Hematopoietic multipotent progenitor cell treated with erythropoietin and hydrocortisone succinate and interleukin-3 and kit ligand, for 8 days (in vitro differentiated cells): ENCODE results near the gene PXYLP1.
A peak's percentile ranks its signal among the peaks of the same experiment; 100 is the strongest.

ENCODE experiments used
- DNase-seq: peaks from one replicate; pipeline ENCODE4 v3.0.0-alpha.2; 2015

PXYLP1 gene

DNA sequence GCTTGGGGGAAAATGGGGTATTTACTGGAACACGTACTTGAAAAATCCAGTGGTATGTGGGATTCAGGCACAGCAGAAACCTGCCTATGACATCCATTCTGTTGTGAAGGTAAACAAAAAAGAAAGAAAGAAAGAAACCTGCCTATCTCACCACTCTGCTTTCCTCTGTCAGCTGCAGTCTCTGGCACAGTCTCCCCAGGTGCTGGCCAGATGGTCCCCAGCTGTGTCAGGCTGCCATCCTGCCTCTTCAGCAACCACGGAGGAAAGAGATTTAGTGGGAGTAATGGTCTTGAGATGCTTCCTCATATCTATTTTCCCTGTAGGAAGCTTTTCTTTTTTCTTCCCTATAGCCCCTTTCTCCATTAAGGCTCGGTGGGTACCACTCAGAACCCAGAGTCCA lies 2.5 kb upstream of the PXYLP1 start:
- no peak for DNase-seq

DNA sequence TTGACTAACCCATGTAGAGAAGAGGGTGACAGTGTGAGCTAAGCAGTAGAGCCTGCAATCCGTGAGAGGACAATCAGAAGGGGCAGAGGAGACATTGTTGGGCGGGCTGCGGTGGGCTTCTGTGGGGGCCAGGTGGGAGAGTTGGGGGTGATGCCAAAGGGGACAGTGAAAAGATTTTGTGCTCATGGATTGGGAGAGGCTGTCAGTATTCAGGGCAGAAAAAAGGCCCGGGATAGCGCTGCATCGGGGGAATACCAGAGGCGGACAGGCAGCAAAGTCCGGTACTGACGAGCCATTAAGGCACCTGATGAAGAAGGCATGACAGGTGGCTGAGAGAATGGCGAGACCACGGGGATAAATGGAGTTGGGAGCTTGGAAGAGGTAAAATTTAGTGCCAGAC lies 1.3 kb upstream of the PXYLP1 start:
- DNase-seq: no peak

DNA sequence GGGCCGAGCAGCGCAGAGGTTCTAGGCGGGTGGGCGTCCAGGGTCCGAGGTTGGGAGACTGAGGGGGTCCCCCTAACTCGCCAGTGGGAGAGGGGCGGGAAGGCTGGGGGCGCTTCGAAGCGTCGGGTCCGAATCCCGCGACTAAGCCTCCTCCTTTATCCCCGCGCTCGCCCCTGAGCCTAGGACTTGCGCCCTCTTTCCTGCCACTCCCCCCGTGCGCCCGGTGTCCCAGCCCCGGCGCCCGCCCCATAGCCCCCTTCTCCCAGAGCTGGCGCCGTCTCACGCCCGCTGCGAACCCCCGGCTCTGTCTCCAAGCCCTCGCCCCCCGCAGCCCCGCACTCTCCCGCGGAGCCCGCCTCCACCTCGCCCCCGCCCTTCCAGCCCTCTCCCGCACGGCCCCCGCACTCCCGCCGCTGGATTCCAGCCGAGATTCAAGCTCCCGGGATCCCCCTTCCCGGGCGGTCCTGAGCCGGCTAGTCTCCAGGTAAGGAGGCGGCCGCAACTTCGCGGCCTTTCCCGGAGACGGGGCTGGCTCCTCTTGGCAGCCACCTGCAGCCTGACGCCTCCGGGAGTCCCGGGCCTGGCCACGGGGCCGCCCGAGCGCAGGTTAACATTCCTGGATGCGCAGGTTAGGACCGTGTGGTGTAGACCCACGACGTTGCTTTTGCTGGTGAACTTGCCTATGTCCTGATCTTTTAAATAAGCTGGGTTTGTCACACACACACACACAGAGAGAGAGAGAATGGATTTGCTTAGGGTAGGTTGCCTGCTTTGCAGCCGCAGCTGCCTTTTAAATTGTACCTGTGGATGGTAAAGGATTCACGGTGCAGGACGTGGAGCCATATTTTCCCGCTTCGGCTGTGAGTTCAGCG lies 563 bp downstream of the PXYLP1 start:
- DNase-seq: no peak

DNA sequence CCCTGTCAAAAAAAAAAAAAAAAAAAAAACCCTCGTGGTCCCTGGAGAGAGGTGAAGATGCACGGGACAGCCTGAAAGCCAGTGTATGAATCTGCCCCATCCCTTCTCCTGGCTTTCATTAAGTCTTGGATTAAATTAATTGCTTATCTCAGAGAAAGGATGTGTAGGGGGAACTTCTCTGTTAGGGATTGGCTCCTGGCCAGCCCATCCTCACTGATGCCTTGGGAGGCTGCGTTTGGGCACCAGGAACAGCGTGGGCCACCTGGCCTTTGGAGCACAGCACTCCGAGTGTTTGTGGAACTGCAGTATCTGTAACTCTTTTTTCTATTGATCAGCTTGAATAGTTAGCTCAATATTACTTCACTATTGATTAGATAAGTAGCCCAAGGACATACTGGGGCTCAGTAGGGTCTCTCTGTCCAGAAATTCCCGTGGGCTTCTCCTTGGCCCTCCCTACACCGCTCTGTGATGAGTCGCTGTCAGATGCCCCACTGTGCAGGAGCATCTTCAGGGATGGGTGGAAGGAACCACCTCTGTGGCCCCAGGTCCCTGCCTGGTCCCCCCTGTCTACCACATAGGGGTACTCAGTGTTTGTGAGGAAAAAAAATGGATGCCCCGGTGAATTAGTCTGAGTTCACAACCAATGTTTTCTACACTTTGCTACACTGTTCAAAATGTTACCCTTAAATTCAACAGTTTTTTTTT lies 2.0 kb downstream of the PXYLP1 start:
- no peak for DNase-seq

DNA sequence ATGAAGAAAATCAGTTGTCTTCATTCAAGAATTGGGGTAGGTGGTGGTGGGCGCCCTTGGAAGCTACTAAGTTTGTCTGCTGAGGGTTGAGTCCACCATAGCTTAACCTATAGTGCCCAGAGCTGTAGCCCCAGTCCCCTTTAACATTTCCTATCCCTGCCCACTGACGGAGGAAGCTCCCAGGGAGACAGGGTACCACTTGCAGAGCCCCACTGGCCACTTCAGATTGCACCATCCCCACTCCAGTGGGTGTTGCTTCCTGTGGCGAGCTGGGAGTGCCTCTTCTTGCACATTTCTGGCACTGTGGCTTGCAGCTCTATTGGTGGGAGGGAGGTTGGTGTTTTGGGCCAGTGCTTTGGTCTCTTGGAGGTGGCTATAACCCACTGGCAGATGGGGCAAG lies 2.7 kb downstream of the PXYLP1 start:
- DNase-seq: no peak

DNA sequence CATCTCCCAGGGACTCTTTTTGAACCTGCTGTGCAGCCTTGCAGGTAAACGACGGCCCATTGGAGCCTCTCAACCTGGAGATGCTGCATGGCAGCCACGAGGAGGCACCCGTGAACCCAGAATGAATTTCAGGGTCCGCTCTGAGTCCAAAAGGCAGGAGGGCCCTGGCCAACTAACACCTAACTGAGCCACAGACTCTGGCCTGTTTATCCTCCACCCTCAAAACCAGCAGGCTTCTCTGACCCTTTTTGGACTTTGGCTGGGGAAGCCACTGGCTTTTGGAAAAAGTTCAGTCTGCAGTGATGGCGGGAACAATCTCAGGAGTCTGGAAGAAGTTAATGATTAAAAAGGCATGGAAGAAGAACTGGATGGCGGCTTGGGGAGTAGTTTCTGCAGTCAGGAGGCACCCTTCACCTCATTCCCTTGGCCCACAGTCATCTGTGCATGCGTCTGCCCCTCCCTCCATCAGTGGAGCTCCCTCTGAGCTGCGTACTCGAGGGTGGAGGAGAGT lies 4.1 kb downstream of the PXYLP1 start:
- no peak for DNase-seq

DNA sequence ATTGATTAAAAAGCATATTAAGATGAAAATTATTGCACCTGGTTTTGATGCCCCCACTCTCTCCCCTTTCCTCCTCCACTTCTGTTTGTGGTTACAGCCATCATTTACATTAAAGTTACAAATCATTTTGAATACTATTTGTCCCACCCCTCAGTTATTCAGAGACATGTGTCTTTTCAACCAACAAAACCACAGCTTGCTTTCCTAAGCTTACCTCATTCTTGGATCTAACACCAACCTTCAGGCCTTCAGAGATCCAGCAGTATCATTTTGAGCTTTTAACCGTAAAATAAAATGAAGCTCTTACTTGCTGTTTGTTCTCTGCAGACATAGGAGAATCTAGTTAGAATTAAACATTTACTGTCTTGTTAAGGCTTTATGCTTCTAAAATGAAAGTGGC lies 4.7 kb downstream of the PXYLP1 start:
- DNase-seq: no peak

DNA sequence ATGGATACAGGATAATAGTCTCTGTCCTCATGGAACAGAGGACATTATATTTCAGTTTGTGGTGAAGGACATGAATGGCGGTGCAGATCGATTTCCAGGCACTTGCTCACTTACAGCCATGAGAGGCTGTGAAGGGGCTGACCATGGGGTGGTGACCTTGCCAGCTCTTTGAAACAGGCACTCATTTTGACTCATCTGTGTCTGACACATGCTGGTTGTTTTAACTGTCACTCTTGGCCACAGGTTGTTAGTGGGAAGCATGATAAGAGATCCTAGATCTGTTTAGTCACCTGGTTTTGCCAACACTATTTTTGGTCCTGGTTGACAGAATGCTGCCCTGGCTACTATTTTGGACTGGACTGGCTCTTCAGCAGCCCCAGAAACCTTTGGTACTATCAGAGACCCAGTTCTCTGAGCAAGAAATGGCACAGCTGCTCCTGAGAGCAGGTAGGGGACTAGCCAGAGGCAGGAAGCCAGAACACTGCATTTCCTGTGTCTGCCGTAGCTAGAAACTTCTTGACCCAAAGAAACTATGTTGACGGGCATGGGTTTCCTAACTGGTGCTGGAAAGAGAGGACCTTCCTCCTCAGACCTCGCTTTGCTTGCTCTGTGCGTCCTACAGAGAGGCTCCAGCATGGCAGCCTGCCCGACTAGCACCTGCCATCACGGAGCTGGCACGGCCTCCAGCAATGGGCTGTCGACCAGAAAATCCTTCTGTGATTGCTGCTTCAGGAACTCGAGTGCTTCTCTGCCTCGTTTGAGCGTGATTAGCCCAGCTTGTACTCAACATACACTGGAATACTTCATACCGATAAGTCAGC lies 6.3 kb downstream of the PXYLP1 start:
- peak; percentile 34 for DNase-seq

DNA sequence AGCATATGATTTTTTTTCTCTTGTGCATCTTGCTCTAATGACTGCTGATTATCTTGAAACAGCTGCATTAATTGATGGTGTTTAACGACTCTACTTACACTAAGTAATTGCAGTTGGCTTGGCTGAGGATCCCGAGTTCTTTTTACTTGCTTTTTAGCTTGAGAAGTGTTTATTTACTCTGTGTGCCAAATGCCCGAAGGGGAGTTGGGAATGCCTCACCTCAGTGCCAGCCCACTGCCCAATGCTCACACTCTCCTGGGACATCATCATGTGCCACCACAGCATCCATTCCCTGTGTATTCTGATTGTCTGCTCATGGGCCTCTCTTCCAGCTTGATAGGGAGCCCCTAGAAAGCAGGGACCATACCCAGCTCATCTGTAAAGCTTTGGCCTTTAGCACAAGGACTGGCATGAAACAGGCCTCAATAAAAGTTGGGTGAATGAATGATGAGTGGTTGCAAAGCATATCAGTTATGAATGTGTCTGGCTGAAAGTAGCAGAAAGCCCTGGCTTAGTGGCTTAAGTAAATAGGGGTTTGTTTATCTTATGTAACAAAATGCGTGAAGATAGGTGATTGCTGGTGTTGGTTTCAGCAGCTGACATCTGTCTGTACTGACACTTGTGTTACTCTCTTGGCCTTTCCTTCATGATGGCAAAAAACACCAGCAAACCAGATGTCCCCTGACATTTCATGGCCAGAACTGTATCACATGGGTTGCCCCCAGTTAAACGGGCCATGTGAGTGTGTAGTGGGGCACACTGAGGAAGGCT lies 8.1 kb downstream of the PXYLP1 start:
- no peak for DNase-seq

DNA sequence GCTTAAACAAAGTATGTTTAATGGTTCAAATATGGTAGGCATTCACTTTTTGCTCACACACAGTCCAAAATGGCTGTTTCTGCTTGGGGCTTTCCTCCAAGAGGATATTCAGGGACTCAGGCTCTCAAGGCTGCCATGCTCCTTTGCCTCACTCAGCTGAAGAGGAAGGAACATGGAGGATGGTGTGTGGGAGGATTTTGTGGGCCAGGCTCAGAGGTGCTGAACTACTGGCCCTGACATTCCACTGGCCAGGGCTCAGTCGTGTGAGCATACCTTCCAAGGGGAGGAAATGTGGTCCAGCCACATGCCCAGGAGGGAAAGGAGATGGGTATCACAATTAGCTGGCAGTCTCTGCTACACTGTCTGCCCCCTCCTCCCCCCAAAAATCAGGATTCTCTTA lies 8.7 kb downstream of the PXYLP1 start:
- DNase-seq: no peak

DNA sequence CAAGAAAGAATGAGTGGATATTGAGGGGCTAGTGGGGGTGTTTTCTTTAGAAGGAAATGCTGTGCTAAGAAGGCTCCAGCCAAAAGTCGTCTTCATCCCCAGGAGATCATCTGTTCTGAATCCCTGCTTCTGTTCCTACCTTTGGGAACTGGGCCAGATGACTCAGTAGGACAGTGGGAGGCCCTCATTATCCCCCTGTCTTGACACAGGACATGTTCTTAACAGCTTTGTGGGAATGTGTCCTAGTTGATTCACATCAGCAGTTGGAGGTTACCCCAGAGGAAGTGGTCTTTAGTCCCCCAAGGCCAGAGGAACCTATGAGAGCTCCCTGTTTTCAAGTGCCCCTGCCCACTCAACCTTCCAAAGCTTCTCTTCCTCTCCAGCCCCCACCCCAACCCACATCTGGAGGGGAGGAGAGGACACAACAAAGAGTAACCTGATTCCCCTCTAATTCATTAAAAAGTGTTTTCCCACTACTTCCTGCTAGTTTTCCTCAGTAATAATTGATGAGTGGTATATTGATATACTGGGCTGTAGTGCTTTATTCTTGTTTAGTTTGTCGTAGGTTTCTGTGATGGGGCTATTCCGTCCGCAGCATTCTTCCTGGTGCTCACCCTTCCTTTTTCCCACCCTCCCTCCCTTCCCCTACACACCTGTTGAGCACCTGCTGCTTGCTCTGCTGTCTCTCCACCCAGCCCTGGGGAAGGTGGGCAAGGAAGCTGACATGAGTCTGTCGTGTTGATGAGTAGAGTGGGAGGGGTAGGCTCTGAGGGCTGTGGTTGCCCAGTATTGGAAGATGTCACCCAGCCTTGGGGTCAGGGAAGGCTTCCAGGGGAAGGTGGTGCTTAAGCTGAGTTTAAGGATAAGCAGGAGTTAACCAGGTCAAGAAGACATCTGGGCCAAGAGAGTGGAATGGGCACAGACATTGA lies 9.3 kb downstream of the PXYLP1 start:
- DNase-seq: no peak

DNA sequence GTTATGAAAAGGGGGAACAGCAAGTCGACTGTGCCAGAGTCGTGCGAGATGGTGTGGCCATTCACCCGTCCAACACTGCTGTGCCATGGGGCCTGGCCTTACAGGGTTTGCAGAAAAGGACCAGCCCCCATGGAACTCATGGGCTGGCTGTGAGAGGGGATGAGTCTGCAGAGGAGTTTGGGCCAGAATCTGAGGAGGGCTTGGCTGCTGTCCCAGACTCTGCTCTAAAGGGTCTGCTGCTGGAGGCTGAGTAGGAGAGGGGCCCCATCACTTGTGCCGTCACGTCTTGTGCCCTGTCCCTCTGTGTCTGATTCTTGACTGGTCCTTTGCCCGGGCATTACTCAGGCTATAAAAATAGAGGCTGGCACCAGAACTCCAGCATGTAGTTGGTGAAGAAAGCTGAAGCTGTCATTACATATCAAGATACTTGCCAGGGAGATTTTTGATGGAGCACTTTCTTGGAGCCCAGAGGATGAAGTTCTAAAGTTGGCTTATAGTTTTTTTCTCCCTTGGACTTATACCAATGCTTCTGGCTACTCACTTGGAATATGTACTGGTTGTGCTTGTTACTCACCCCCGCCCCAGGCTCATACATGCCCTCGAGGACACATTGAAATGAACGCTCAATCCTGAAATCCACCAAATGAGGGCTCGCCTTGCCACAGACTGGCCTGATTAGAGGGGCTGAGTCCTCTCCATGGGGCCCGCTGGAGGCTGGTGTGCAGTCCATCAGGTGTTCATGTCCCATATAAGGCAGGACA lies 10.2 kb downstream of the PXYLP1 start:
- no peak for DNase-seq

DNA sequence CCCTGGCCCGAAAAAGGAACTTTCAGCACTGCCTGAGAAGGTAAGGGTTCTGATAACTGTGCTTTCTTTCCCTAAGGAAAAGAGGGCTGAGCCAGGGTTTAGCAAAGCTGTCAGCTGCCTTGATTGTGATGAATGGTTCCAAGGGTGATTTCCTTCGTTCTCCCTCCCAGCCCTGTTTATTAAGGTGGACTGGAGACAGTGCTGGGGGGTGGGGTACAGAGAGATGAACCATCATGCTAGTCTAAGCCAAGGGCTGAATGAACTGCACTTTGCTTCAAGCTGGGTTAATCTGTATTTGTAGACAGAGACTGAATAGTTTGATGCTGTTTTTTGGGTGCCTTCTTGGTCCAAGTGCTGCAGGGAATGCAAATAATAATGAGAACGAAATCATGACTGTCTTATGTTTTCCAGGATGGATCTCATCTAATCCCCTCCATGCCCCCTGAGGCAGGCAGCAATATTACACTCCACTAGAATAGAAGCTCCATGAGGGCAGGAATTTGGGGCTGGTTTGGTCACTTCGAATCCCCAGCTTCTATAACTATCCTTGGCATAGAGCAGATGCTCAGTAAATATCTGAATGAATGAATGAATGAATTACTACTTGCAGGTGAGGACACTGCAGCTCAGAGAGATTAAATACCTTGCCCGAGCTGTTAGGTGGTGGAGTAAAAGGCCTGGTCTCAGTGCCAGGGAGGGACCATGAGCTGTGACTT lies 10.9 kb downstream of the PXYLP1 start:
- no peak for DNase-seq

DNA sequence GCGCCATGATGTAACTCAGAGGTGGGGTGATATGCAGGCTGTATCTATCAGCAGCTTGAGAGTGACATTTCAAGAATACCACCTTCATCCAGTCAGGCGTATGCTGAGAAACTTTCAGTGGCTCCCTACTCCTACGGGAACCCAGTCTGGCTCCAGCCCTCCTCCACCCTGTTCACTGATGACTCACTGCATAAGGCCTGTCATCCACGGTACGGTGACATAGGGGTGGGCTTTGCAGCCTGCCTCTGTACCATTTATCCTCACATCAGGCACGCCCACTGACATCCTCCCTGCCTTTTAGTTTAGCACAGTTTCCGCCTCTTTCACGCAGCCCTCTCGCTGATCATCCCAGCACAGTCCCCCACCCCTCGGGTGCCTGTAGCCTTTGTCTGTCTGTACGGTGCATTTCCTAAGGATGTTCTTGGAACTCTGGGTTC lies 11.7 kb downstream of the PXYLP1 start:
- no peak for DNase-seq

DNA sequence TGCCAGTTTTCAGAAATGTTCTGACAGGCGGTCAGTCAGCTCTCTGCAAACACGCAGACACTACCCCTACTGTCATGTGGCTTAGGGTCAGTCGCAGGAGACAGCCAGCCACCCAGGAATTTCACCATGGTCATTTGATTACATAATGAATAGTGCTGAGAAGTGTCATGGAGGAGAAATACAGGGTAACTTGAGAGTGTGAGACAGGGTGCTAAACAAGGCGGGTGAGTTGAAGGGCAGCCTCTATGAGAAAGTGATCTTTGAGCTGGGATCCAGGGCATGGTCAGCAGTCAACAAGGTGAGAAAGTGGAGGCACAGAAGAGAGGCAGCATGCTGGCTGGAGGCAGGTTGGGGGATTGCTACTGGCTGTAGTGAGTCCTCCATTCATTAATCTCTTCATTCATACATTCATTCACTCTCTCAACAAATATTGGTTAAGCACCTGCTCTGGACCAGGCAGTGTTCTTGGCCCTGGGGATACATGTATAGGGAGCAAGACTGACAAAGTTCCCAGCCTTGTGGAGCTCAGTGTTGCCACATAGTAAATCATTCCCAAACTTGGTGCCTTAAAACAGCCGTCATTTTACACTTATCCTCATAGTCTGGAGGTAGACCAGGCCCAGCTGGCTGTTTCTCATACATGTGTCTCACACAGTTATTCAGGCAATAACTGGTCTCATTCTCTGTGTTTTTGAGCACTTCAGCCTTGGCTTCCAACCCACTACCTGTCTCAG lies 14.8 kb downstream of the PXYLP1 start:
- no peak for DNase-seq

DNA sequence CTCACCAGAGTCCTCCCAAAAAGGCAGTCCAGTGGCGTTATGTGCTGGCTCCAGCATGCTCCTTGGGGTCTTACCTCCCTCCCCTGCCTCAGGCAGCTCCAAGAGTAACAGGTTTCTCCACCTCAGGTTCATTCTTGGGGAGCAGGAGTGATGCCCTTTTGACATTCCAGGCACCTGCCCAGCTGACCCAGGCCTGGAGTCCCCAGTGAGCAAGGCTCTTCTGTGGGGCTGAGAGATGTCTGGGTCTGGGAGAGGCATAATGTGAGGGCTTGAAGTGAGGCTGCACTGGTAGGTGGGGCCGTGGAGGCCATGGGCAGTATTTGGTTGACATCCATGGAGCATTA lies 15.3 kb downstream of the PXYLP1 start:
- DNase-seq: no peak

DNA sequence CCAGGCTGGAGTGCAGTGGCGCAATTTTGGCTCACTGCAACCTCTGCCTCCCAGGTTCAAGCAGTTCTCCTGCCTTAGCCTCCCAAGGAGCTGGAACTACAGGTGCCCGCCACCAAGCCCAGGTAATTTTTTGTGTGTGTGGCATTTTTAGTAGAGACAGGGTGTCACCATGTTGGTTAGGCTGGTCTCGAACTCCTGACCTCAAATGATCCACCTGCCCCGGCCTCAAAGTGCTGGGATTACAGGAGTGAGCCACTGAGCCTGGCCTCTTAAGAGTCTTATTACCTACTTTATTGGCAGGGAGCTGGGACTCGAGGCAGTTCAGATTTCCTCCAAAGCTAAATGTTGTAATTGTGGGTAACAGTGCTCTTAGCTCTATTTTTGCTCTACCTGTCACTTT lies 16.4 kb downstream of the PXYLP1 start:
- DNase-seq: no peak

DNA sequence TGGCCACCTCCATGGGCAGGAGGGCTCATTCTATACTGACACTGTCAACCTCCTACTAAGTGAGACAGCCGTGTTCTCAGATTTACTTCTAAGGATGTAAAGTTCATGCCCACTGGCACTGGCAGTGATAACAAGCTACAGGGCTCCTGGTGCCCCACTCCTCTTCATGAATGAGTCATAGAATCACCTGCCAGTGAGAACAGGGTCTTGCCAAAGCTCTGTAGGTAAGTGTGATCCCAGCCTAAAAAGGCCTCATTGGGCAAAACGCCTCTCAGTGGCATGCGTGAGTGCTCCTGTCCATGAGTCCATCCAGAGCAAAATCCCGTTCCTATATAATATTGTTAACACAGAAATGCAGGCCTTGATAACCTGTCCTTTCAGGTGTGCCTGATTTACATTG lies 17.4 kb downstream of the PXYLP1 start:
- DNase-seq: no peak

DNA sequence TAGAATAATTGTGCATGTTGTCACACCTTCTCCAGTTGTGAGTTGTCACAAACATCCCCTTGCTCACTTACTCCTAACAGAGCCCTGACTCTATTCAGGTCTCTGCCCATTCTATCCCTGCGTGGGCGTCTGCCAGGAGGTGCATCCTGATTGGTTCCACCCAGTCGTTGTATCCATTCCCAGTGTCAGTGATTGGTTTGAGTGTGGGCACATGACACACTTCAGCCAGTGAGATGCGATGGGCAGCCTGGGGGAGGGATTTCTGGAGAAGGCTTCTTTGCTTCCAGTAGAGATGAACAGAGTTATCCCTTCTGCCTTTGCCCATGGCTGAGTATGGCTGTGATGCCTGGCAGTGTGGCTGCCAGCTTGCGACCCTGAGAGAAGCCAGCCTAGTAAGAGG lies 18.7 kb downstream of the PXYLP1 start:
- DNase-seq: no peak
